Kasumi-1 (cell line): ENCODE results near the gene BMPR1B.
"Not testable (repeated sequence)": the region's sequence is repeated elsewhere in the genome, so short reads cannot be mapped to it uniquely, and the experiment has no call there.

Experiments used
- DNase-seq, 2 experiments: peaks; one replicate each; lab custom pipeline; 2025; lab: John Stamatoyannopoulos, UW

BMPR1B gene

GRCh38 chr4:95091272-95091671 is 333.5 kb downstream of the BMPR1B start:
- DNase-seq, result no peak

DNA sequence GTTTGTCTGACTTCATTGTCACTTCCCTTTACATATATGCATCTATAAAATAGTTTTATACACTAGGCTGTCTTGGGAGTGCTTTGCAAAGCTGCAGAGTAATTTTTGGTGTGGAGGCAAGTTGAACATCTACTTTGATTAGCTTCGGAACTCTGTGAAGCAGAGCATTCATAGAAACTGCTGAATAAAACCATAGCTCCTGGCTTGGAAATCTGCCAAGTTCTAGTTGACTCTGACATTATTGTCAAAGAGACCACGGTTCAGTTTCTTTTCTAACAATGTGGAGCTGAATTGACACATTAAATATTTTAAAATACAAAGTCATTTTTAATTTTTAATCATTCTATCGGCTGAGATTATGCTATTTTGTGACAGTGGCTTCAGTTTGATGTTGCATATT is 335.0 kb downstream of the BMPR1B start:
- no peak for DNase-seq

DNA sequence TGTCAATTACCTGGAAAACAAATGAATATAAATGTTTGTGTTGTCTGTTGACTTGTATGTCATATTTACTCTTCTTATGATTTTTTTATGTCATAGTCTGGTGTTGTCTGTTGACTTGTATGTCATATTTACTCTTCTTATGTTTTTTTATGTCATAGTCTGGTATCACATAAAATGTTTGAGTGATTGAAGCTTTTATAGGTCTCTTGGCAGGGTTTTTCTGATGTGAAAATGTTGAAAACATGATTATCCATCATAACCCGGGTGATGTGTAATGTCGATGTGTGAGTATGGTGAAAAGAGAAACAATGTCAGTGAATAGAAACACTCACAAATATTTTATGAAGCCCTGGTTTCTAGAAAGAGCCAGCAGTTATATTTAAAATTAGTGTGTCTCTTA is 335.7 kb downstream of the BMPR1B start:
- DNase-seq, result no peak

DNA sequence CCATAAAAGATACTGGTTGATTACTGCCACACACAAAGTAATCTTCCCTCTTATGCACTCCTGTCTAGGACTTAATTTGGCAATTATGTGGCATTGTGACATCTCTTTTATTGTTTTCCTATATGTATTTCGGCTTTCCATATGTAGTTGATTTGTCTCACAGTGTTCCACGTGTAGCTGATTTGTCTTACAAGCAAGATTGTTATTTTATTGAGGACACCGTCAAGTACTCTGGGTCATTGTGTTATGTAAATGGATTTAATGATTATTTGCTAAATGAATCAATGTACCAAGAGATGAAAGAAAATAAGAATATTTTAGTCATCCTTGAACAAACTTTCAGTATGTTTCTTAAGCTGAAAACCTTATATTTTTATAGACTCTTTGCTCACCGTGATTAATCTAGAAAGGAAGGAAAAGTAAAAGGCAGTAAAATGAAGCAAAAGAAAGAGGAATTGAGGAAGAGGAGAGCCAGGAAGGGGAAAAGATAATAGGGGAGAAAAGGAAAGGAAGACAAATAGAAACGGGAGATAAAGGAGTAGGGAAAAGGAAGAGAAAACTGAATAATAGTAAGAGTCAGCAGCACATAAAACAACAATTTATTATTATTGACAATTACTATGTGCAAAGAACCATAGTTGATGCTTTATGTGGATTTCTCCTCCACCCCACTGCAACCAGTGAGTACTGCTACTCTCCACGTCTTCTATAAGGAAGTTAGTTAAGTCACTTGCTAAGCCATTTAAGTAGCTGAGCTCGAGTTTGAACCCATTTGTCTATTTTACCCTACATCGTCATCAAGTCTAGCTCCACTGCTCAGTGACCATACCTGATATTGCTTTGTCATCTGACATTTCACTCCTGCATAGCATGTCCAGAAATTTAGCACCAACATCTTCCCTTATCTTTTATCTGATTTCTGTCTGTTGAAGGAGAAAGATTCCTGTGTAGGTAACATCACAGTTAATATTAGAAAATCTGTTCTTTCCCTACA is 336.5 kb downstream of the BMPR1B start:
- DNase-seq, result no peak

DNA sequence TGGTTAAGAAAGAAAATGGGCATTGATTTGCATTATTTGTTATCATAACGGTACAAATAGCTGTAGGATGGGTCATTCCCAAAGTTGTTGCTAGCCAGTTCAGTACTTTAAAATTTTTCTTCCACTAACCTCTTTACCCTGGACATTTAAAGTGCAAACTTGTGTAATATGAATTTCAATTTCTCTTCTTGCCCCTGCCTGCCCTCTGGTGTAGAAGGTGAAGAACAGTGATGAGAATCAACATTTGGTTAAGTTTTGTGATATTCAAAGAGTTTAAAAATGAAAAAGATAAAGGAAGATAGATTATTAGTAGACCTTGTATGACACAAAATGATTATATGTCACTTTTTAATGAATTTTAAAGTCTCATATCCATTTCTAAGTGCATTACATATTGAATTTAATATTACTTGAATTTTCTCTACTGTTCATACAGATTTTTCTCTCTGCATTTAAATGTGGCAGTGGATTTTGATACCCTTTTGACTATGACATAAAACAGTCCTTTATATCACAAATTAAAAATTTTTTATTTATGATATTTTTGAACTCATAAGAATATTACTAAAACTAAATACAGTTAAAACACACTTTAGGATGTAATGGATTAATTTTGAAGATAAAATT is 337.7 kb downstream of the BMPR1B start:
- peak; percentile 55 to 67 for DNase-seq

DNA sequence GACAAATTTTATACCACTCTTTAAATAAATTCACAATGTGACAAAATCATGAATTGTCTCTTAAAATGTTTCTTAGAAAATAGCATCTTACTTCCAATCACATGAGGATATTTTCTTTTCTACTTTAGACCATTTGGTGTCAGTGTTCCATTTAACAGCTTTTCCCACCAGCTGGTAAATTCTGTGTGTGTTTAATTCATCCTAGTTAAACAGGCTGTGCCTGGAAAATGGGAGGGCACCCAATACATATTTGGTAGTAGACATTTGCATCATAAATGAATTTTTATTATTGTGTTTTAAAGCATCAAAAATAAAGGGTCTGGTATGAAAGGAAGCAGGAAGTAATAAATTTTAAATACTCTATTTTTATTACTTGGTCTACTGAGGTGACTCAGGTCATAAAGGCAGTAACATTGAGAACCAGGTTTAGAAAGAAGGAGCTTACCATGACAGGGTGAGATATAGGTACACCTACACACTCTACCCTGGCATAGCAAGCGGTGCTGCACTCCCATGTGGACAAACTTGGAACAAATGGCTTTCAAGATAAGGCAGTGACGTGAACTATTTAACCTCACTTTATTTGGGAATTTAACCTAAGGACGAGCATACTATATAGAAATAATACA is 344.5 kb downstream of the BMPR1B start:
- no peak for DNase-seq

GRCh38 chr4:95105112-95105511 is 347.4 kb downstream of the BMPR1B start:
- DNase-seq, result no peak

GRCh38 chr4:95105983-95106382 is 348.2 kb downstream of the BMPR1B start:
- no peak for DNase-seq

DNA sequence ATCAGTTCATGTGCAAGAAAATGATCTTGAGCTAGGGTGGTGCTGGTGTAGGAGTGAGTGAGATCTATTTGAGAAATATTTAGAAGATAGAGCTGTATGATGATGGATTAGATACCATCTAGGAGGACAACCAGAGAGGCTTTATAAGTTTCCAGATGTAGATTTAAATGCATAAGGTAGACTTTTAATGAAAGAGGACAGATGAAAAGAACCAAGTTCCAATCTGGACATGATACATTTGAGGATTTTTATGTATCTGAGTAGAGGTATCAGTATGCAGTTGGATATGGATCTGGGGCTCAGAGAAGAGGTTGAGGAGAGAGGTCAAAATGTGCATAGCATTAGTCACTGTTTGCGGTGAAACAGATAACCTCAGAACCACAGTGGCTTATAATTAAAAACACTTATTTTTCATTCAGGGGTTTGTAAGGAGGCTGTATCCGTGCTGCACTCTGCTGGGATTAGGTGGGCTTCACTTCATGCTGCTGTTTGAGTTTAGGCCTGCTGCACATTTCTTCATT is 348.7 kb downstream of the BMPR1B start:
- DNase-seq, result no peak

DNA sequence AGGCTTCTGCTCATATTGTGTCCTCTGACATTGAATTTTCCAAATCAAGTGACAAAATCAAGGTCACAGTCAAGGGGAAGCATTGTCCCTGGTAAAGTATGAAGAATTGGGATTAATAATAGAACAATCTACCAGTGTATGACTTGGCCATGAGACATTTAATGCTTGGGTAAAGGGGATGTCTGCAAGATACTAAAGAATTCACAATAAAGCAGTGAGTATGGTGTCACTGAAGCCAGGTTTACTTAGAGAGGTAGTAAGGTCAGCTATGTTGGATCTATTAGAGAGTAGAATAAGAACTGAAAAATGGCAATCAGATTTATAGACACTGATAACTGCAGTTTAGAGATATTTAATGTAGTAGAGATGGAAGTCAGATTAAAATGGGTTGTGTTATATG is 349.2 kb downstream of the BMPR1B start:
- no peak for DNase-seq

- DNase-seq, result no peak
Measured at GRCh38 chr4:95107635-95108034, 349.9 kb downstream of the BMPR1B start.

GRCh38 chr4:95108883-95109421 is 351.2 kb downstream of the BMPR1B start:
- no peak for DNase-seq

DNA sequence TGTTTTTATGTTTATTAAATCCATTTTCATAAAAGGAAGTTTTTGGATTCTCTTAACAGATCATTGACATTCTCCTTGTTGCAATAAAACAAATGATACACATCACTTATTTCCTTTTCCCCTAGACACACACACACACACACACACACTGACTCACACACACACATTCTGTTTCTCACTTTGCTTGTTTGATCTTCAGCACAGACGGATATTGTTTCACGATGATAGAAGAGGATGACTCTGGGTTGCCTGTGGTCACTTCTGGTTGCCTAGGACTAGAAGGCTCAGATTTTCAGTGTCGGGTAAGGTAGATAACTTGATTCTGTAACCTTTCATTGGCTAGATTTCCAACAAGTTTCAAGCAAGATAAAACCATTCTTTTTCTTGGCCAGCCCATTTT is 356.8 kb downstream of the BMPR1B start:
- no peak for DNase-seq

DNA sequence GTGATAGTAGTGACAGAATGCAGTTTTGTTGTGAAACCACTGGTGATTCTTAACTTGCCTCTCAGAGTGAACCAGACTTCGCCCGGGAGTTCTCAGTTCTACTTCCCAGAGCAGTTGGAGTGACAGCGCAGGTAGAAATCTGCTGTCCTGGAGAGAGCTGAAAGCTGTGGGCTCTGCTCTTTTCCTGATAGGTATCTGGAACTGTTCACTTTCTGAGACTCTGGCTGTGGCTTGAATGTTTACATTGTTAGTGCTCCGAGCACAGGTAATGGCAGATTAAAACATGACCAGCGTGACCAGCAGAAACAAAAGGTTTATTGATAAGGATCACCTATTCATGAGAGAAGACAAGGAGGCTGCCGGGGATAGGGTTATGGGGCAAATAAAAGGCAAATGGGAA is 360.7 kb downstream of the BMPR1B start:
- no peak for DNase-seq

- no peak for DNase-seq
Measured at GRCh38 chr4:95120456-95120855, 362.7 kb downstream of the BMPR1B start.

DNA sequence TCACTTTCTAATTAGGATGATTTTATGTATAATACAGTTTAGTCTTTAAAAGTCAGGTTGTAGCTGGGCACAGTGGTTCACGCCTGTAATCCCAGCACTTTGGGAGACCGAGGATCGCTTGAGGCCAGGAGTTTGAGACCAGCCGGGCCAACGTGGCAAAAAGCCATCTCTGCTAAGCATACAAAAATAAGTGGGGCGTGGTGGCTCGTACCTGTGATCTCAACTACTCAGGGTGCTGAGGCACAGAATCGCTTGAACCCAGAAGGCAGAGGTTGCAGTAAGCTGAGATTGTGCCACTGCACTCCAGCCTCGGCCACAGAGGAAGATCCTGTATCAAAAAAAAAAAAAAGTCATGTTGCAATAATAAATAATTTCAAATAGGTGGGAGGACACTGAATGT is 364.2 kb downstream of the BMPR1B start:
- DNase-seq, result no peak

- DNase-seq, result peak; percentile 65 to 71
Measured at GRCh38 chr4:95124906-95125504, 367.2 kb downstream of the BMPR1B start.

DNA sequence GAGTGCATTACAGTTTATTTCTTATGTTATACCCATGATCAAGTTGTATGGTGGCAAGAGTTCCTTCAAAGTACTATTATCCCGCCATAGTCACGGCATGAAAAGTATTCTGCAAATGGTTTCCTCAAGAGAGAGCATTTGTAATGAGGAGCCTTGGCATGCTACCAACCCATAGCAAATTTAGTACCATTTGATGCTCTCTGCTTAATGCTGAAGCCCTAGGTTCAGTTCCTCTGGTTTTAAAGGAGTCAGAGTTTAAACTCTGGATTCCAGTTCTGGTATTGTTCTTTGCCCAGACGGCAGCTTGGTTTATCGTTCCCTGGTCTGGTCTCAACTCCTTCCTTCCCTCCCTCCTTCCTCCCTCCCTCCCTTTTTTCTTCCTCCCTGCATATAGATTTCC is 371.3 kb downstream of the BMPR1B start:
- no peak for DNase-seq

- DNase-seq, result peak; percentile 85 to 87
Measured at GRCh38 chr4:95129821-95130311, 372.1 kb downstream of the BMPR1B start.

GRCh38 chr4:95134016-95134415 is 376.3 kb downstream of the BMPR1B start:
- DNase-seq, result not testable (repeated sequence)

DNA sequence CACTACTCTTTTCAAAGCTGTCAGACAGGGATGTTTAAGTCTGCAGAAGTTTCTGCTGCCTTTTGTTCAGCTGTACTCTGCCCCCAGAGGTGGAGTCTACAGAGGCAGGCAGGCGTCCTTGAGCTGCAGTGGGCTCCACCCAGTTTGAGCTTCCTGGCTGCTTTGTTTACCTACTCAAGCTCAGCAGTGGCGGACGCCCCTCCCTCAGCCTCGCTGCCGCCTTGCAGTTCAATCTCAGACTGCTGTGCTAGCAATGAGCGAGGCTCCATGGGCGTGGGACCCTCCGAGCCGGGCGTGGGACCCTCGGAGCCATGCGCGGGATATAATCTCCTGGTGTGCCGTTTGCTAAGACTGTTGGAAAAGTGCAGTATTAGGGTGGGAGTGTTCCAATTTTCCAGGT is 381.7 kb downstream of the BMPR1B start:
- not testable (repeated sequence) for DNase-seq

DNA sequence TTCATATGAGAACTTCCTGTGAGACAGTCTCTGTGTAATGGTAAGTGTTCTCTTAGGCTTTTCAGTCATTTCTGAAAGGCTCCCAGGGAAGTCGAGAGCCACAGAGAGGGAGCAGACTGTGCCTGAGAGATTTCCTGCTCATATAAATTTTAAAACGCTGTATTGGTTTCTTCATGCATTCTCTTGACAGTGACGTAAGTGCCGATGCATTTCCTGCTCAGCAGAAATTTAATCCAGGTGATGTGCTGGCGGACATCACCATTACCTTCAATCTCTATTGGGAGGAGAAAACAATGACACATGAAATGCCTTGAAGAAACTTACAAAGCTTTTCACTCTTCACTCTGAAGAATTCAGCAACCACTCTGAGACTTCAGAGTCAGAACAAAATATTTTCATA is 383.6 kb downstream of the BMPR1B start:
- DNase-seq, result no peak
